Omental fat pad (tissue), 4 donors: ENCODE measurements around the gene PSORS1C1. TPM values are rescaled to one million over a fixed set of nuclear protein-coding genes. Genes with fewer than 3 reads are reported as not detected.

ENCODE experiments used
- ATAC-seq: fragments of 150-250 bp; one replicate; pipeline ENCODE4 v1.9.1; 2016; ENCODE audit warnings: mild to moderate bottlenecking, moderate library complexity; ENCODE audit not compliant: low FRiP score
- DNase-seq: peaks from one replicate; pipeline ENCODE4 v3.0.0-alpha.2; 2019; ENCODE audit warnings: low spot score
- total RNA-seq, 4 donors: library from RNA; depleted of rRNA; stranded (reverse); fragments of >200 nt; gene quantifications; one replicate each; pipeline ENCODE4 v1.1.0, GENCODE V29; 2016
- TF ChIP-seq, protein P1 (sequence below), 3 donors: fragments of 450-650 bp; IDR thresholded peaks; one replicate each; pipeline ENCODE4 v1.5.1; 2016 to 2017; ENCODE audit warnings: antibody characterized with exemption in 3 of 3, mild to moderate bottlenecking in 3 of 3, moderate library complexity in 2 of 3

PSORS1C1 gene
- total RNA-seq, 4 donors from 2014 or later, result 0.60 to 1.3 (median 1.3) TPM

DNA sequence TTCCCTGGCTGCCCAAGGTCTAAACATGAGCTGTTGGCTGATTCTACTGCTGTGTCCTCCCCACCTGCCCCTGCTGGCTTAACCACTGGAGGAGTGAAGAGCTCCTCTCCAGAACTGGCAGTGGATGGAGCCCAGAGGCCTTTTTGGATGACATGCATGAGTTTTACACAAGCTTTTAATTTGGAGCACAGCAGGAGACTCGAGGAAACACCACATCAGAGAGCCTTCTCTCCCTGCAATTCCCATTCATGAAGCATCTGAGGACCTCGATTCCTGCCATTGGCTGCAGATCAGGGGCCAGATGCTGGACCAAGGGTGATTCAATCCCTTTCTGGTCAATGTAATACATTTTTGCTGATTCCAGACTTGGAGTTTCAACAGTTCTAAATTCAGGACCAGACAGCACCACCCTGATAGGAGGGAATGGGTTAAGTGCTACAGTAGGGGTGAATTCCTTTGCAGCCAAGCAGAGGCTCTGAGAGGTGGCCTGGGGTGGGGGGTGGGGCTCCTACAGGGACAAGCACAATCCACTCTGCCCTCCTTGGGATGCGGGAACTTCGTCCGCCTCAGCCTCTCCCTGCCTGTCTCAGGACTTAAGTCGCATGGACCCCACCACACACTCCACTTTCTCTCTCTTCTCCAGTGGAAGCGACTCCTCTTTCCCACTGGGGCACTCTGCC is 599 bp upstream of the PSORS1C1 start:
- ATAC-seq (no peak), DNase-seq (no peak)
- TF ChIP-seq, protein P1, sequence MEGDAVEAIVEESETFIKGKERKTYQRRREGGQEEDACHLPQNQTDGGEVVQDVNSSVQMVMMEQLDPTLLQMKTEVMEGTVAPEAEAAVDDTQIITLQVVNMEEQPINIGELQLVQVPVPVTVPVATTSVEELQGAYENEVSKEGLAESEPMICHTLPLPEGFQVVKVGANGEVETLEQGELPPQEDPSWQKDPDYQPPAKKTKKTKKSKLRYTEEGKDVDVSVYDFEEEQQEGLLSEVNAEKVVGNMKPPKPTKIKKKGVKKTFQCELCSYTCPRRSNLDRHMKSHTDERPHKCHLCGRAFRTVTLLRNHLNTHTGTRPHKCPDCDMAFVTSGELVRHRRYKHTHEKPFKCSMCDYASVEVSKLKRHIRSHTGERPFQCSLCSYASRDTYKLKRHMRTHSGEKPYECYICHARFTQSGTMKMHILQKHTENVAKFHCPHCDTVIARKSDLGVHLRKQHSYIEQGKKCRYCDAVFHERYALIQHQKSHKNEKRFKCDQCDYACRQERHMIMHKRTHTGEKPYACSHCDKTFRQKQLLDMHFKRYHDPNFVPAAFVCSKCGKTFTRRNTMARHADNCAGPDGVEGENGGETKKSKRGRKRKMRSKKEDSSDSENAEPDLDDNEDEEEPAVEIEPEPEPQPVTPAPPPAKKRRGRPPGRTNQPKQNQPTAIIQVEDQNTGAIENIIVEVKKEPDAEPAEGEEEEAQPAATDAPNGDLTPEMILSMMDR (IDR thresholded peaks at IDR 0.05), result no peak

DNA sequence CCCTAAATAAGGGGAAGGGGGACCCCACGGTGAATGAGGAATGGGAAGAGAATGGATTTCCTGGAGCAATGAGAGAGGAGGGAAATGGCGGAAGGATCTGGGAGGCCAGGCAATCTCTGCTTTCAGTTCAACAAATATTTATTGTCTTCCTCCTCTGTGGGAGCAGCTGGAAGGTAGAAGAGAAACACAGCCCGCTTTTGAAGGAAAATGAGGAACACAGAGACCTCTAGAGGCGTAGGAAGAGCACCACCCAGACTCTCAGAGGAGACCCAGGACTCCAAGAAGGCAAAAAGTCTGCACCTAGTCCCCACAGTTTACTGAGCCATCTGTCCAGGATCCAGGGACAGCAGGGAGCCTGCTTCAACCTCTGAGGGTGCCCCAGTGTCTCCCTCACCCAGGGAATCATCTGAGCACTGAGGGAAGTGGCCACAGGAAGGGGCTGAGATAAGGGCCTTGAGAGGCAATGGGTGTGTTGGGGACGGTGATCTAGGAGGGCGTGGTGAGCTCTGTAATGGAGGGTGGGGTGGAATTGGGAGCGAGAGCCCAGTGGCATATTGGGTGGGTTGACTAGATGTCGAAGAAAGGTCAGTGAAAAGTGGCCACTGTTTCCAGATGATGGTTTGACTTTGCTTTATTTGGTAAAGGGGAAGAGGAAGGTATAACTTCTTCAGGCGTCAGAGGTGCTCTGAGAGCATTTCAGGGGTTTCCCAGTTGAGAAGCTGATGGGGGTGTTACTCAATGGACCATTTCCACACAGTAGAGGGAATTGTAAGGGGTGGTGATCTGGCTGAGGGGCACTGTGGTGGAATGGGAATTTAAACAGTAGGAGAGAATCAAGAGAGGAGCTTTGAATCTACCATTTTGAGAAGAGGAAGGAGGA is 610 bp downstream of the PSORS1C1 start:
- no peak for ATAC-seq
- no peak for DNase-seq
- TF ChIP-seq, protein P1 (IDR thresholded peaks at IDR 0.05), result no peak

DNA sequence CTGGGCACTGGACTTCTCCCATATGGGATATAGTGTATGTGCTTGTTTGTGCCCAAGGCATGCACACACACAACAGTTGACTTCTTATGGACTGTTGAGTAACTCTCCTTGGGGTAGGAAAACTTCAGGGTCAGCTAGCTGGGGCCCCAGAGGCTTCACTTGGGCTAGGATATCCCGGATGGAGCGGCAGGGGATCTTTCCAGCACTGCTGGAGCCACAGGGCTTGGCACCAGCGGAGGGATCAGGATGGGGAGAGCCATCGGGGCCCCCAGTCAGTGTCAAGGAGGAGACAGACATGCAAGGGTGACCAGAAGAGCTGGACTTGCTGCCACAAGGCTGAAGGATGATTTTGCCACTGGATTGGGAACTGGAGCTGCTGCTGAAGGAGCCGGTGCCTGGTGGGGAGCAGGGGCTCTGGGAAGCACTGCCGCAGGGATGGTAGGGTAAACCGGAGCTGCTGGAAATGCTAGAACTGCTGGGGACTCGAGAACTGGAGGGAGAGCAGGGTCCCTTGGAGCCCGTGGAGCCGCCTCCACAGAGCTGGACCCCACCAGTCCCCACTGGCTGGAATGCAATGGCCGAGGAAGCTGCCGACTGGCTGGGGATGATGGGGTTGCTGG is 1.5 kb downstream of the PSORS1C1 start:
- ATAC-seq (no peak), DNase-seq (no peak)
- TF ChIP-seq, protein P1 (IDR thresholded peaks at IDR 0.05), result no peak

DNA sequence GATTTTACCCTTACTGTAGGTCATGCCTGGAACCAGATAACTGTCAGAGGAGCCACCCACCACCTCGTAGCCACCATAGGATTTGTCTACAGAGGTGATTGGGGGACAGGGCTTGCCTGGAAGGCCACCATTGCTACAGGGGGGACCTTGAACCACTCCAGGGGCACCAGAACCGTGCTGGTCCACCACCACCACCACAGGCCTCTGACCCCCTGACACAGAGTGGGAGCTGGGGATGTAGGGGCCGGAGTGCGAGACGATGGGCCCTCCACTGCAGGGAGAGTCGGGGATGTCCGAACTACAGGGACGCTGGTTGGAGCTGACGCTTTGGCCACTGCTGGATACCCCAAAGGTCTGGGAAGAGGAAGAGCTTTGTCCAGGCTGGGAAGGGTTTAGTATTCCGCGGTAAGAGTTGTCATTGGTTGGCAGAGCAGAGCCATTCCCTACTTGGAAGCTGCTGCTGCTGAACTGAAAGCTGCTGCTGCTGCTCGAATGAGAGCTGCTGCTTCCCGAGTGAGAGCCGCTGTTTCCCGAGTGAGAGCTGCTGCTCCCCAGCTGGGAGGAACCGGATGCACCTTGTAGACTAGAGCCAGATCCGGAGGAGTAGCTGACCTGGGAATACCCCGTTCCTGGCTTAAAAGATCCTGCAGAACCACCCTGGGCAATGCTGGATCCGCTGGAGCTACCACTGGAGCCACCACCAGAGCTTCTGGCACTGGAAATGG is 2.2 kb downstream of the PSORS1C1 start:
- DNase-seq (no peak), ATAC-seq (peak; percentile 4)
- TF ChIP-seq, protein P1 (IDR thresholded peaks at IDR 0.05), result no peak

DNA sequence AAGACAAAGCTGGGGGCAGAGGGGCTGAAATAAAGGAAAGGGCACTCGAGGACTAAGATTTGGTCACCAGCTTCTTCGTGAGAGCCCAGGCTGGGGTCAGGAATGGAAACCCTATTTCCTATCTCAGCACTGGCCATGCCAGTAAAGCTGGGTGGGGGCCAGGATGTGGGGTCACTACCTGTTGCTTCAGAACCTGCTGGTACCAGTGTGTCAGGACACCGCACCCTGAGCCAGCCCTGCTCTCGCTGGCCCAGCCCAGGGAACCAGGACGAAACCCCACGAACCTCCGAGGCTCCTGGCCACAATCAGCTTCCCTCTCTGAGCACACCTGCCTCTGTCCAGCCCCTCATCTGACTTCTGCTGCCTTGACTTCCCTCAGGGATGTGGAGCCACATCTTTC is 3.6 kb downstream of the PSORS1C1 start:
- DNase-seq, result no peak

More for the DNA sequence above, 3.6 kb downstream of the PSORS1C1 start:
- ATAC-seq, result no peak
- TF ChIP-seq, protein P1 (IDR thresholded peaks at IDR 0.05), result no peak
